ENCODE measurements around the gene PTPRG.
"Not testable (repeated sequence)": the region's sequence is repeated elsewhere in the genome, so short reads cannot be mapped to it uniquely, and the experiment has no call there.

The PTPRG gene

GRCh38 chr3:61699622-61700021 lies 138.3 kb downstream of the PTPRG start:
- H3K36me3 ChIP-seq (replicated peaks) = no peaks in the 10 kb centered on the region
- no peak overlapping the region for H3K4me3 ChIP-seq (ENCODE audit: low read depth, low read length)
- H3K27me3 ChIP-seq (replicated peaks) = no peaks in the 10 kb centered on the region
- no peak for TF ChIP-seq CTCF (IDR thresholded peaks at IDR 0.05; ENCODE audit: low read depth, low read length, missing control alignments)
- DNase-seq = no peak
- in situ Hi-C loops (cut with HindIII; ENCODE audit: low pct_ligation_motif_present, low sequenced_read_pairs) = no loop called here
- H3K27ac ChIP-seq = no peak overlapping the region

GRCh38 chr3:61701011-61701410 lies 139.6 kb downstream of the PTPRG start:
- Histone ChIP-seq H3K36me3 (replicated peaks) (no peaks in the 10 kb centered on the region), H3K4me3 (ENCODE audit: low read depth, low read length) (no peak overlapping the region), H3K27ac (no peak overlapping the region), H3K27me3 (replicated peaks) (no peaks in the 10 kb centered on the region)
- in situ Hi-C loops (cut with HindIII; ENCODE audit: low pct_ligation_motif_present, low sequenced_read_pairs) = no loop called here
- TF ChIP-seq CTCF (IDR thresholded peaks at IDR 0.05; ENCODE audit: low read depth, low read length, missing control alignments) = no peak
- no peak for DNase-seq

- TF ChIP-seq CTCF (IDR thresholded peaks at IDR 0.05; ENCODE audit: low read depth, low read length, missing control alignments) = no peak
- no peaks in the 10 kb centered on the region for H3K27me3 ChIP-seq (replicated peaks)
- no peak overlapping the region for H3K27ac ChIP-seq
- no peak for DNase-seq
- no peak overlapping the region for H3K4me3 ChIP-seq (ENCODE audit: low read depth, low read length)
- H3K36me3 ChIP-seq (replicated peaks) = no peaks in the 10 kb centered on the region
- in situ Hi-C loops (cut with HindIII; ENCODE audit: low pct_ligation_motif_present, low sequenced_read_pairs) = no loop called here
Observed at GRCh38 chr3:61702453-61702852, 141.1 kb downstream of the PTPRG start.

GRCh38 chr3:61704807-61705206 lies 143.4 kb downstream of the PTPRG start:
- Histone ChIP-seq H3K27ac (no peak overlapping the region), H3K36me3 (replicated peaks) (no peaks in the 10 kb centered on the region), H3K27me3 (replicated peaks) (no peaks in the 10 kb centered on the region), H3K4me3 (ENCODE audit: low read depth, low read length) (no peak overlapping the region)
- TF ChIP-seq CTCF (IDR thresholded peaks at IDR 0.05; ENCODE audit: low read depth, low read length, missing control alignments) = no peak
- no peak for DNase-seq
- in situ Hi-C loops (cut with HindIII; ENCODE audit: low pct_ligation_motif_present, low sequenced_read_pairs) = no loop called here

GRCh38 chr3:61707492-61707891 lies 146.1 kb downstream of the PTPRG start:
- in situ Hi-C loops (cut with HindIII; ENCODE audit: low pct_ligation_motif_present, low sequenced_read_pairs) = no loop called here
- H3K36me3 ChIP-seq (replicated peaks) = no peaks in the 10 kb centered on the region
- no peak for DNase-seq
- no peak overlapping the region for H3K4me3 ChIP-seq (ENCODE audit: low read depth, low read length)
- TF ChIP-seq CTCF (IDR thresholded peaks at IDR 0.05; ENCODE audit: low read depth, low read length, missing control alignments) = no peak
- no peak overlapping the region for H3K27ac ChIP-seq
- no peaks in the 10 kb centered on the region for H3K27me3 ChIP-seq (replicated peaks)

GRCh38 chr3:61710920-61711319 lies 149.5 kb downstream of the PTPRG start:
- H3K4me3 ChIP-seq (ENCODE audit: low read depth, low read length); DNase-seq; H3K36me3 ChIP-seq (replicated peaks); in situ Hi-C loops (cut with HindIII; ENCODE audit: low pct_ligation_motif_present, low sequenced_read_pairs); H3K27me3 ChIP-seq (replicated peaks); H3K27ac ChIP-seq: not testable (repeated sequence)

All from brain microvascular endothelial cell (primary cell).